K562 (cell line): ENCODE results near the gene PUSL1. TPM values are rescaled to one million over a fixed set of nuclear protein-coding genes. Genes with fewer than 3 reads are reported as not detected.

Source experiments
- CC2D1A ChIP-seq: fragments of 450-650 bp; IDR thresholded peaks from 2 replicates; pipeline ENCODE4 v1.6.1; 2017; ENCODE audit warnings: mild to moderate bottlenecking
- E2F3 ChIP-seq: fragments of 250-450 bp; sonication (Bioruptor Pico); IDR thresholded peaks from 2 replicates; pipeline ENCODE4 v1.4.0; 2020; ENCODE audit warnings: mild to moderate bottlenecking
- FUS ChIP-seq: fragments of 200-400 bp; formaldehyde crosslinking; optimal IDR thresholded peaks from 2 replicates; pipeline ENCODE3; 2017; ENCODE audit warnings: low read depth, low read length
- GTF2A2 ChIP-seq: IDR thresholded peaks from 2 replicates; pipeline ENCODE4 v1.6.1; 2016; ENCODE audit warnings: mild to moderate bottlenecking, missing genetic modification characterization, missing compliant biosample characterization
- ILK ChIP-seq: fragments of 450-650 bp; IDR thresholded peaks from 2 replicates; pipeline ENCODE4 v1.6.1; 2016; ENCODE audit warnings: missing genetic modification characterization, low read depth, mild to moderate bottlenecking, missing compliant biosample characterization, moderate library complexity, borderline replicate concordance
- JUND ChIP-seq, 2 experiments: IDR thresholded peaks; 2 replicates in 1 of 2; 3 replicates in 1 of 2; pipeline ENCODE4 v1.6.1; 2011; ENCODE audit warnings: borderline replicate concordance in 2 of 2, low read depth in 2 of 2, low read length in 2 of 2, improper control_type of control experiment in 1 of 2, missing biosample characterization in 1 of 2, missing genetic modification characterization in 1 of 2, missing genetic modification reagents in 1 of 2
- KDM4B ChIP-seq, 2 experiments: fragments of 450-650 bp in 1 of 2; sonication (generic) in 1 of 2; IDR thresholded peaks; 2 replicates each; pipeline ENCODE4 v1.6.1; 2016 to 2017; ENCODE audit warnings: borderline replicate concordance in 2 of 2, antibody characterized with exemption in 1 of 2, low read depth in 1 of 2, mild to moderate bottlenecking in 1 of 2
- NCOR1 ChIP-seq: fragments of 450-650 bp; IDR thresholded peaks from 2 replicates; pipeline ENCODE4 v1.6.1; 2016; ENCODE audit warnings: mild to moderate bottlenecking, moderate library complexity
- PHF20 ChIP-seq: fragments of 450-650 bp; IDR thresholded peaks from 2 replicates; pipeline ENCODE4 v1.6.1; 2018; ENCODE audit not compliant: partially characterized antibody
- RBM15 ChIP-seq: fragments of 200-400 bp; formaldehyde crosslinking; IDR thresholded peaks from 2 replicates; pipeline ENCODE4 v1.6.1; 2018; ENCODE audit warnings: mild to moderate bottlenecking, low read length, moderate library complexity; ENCODE audit not compliant: insufficient read depth
- RBM17 ChIP-seq: fragments of 200-400 bp; formaldehyde crosslinking; IDR thresholded peaks from 2 replicates; pipeline ENCODE4 v1.6.1; 2017; ENCODE audit warnings: low read depth, mild to moderate bottlenecking, low read length, borderline replicate concordance
- SETDB1 ChIP-seq: IDR thresholded peaks from one replicate; pipeline ENCODE4 v1.6.1; 2012; ENCODE audit warnings: low read length, control low read depth, inconsistent platforms
- SMARCA5 ChIP-seq: fragments of 450-650 bp; IDR thresholded peaks from 2 replicates; pipeline ENCODE4 v1.6.1; 2016
- SRSF3 ChIP-seq: fragments of 200-400 bp; formaldehyde crosslinking; IDR thresholded peaks from 2 replicates; pipeline ENCODE4 v1.6.1; 2016; ENCODE audit warnings: mild to moderate bottlenecking, low read length, moderate library complexity; ENCODE audit not compliant: insufficient read depth
- TCFL5 ChIP-seq: fragments of 250-450 bp; sonication (Bioruptor Pico); conservative IDR thresholded peaks from 2 replicates; pipeline ENCODE4 v1.6.1; 2021; ENCODE audit warnings: mild to moderate bottlenecking, moderate library complexity, matching md5 sums
- ZBED1 ChIP-seq: IDR thresholded peaks from 2 replicates; pipeline ENCODE4 v1.6.1; 2014
- ZFP1 ChIP-seq: fragments of 450-650 bp; formaldehyde crosslinking; IDR thresholded peaks from 2 replicates; pipeline ENCODE4 v1.4.0; 2020; ENCODE audit warnings: mild to moderate bottlenecking, mixed read lengths
- ZNF253 ChIP-seq: fragments of 250-450 bp; sonication (Bioruptor Pico); conservative IDR thresholded peaks from 2 replicates; pipeline ENCODE4 v1.6.1; 2021; ENCODE audit warnings: mild to moderate bottlenecking
- ZNF766 ChIP-seq: fragments of 200-800 bp; sonication (Bioruptor generic); conservative IDR thresholded peaks from 2 replicates; pipeline ENCODE4 v1.6.1; 2016; ENCODE audit warnings: missing genetic modification characterization, missing compliant biosample characterization
- ZNF780A ChIP-seq: fragments of 250-450 bp; sonication (Bioruptor Pico); IDR thresholded peaks from 2 replicates; pipeline ENCODE4 v1.5.0; 2021; ENCODE audit warnings: mild to moderate bottlenecking
- polyA plus RNA-seq, 8 experiments: library from polyadenylated mRNA; depleted of rRNA in 4 of 8; stranded (reverse) in 5 of 8; unstranded in 3 of 8; fragments of >200 nt; fragmentation: Nextera tagmentation in 2 of 8; fragmentation: Illumina TruSeq in 1 of 8; extraction: Ambion mirVana in 2 of 8; extraction: Trizol in 1 of 8; gene quantifications; 2 replicates each; pipeline versions ENCODE4 v1.2.1 to v1.2.3, GENCODE V29; 2011 to 2014; ENCODE audit warnings: inconsistent platforms in 1 of 8, missing spikeins in 1 of 8
- total RNA-seq, 7 experiments: library from RNA; depleted of rRNA in 6 of 7; stranded (reverse); fragments of >200 nt in 6 of 7; fragmentation: Illumina TruSeq in 2 of 7; extraction: Trizol in 2 of 7; gene quantifications; 2 replicates each; pipeline versions ENCODE4 v1.2.1 to v1.2.3, GENCODE V29; 2011 to 2021; ENCODE audit warnings: low replicate concordance in 1 of 7
- TF ChIP-seq, protein P1 (sequence below): fragments of 450-650 bp; conservative IDR thresholded peaks from 2 replicates; pipeline ENCODE4 v1.6.1; 2016; ENCODE audit warnings: missing genetic modification characterization, low read depth, mild to moderate bottlenecking, control low read depth, missing compliant biosample characterization
- TF ChIP-seq, protein P2 (sequence below), 2 experiments: fragments of 450-650 bp in 1 of 2; sonication (generic) in 1 of 2; formaldehyde crosslinking; conservative IDR thresholded peaks; 2 replicates each; pipeline versions ENCODE4 v1.4.0 to v1.8.1; 2020 to 2022; ENCODE audit warnings: mild to moderate bottlenecking in 1 of 2, missing genetic modification reagents in 1 of 2
- TF ChIP-seq, protein P3 (sequence below), 2 experiments: fragments of 450-650 bp in 1 of 2; IDR thresholded peaks; 2 replicates each; pipeline ENCODE4 v1.6.1; 2011 to 2017; ENCODE audit warnings: low read depth in 2 of 2, antibody characterized with exemption in 1 of 2, borderline replicate concordance in 1 of 2, low read length in 1 of 2, mild to moderate bottlenecking in 1 of 2, mixed read lengths in 1 of 2; ENCODE audit not compliant: control insufficient read depth in 1 of 2

The PUSL1 gene
- total and polyA plus RNA-seq, 9 of the 15 experiments (the other 6 are each of a cell fraction or from before 2014, with no cell fraction given): 0.62 to 86.9 (median 13.6) TPM

DNA sequence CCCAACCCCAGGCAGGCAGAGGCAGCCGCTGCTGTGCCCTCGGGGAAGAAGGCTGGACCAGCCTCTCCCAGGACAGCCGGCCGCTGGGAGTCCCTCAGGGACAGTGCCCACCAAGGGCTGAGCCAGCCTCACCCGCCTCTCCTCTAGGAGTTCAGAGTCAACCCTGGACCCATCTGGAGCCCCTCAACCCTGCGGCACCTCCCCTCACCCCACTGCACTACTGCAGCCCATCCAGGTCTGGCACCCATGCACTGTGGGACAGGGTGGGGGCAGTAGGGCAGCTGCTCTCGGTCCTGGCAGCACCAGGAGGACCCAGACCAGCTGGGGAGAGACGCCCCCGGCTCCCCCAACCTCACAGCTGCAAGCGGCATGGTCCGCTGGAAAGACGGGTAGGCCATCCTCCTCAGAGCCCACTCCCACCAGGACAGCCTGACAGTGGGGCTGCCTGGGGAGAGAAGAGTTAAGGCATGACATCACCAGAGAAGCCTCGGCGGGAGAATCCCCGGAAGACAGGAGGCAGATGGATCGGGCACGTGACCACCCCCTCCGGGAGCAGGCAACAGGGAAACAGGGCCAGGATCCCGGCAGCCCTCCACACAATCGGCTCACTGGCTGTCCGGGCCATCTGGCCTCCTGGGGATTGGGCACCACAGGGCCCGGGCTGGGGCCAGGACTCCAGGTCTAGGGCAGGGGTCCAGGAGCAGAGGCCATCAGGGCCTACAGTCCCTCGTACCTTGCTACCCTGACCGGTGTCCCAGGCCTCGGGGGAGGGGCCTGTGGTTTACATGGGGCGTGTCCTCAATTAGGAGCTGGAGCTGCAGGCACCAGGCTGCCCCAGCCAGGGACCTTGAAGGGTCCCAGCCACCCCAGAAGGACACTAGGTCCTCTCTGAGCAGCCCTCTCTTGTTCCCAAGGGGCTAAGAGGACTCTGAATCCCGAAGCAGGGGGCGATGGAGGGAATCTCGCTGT, 3.8 kb upstream of the PUSL1 start (continued):
- TF ChIP-seq SETDB1 (no peak), ILK (tag) (no peak), CC2D1A (no peak), JUND (IDR thresholded peaks at IDR 0.05; ENCODE audit: borderline replicate concordance, low read depth, low read length) (peak; percentile 81), JUND (tag; IDR thresholded peaks at IDR 0.05; ENCODE audit: borderline replicate concordance, low read depth, low read length) (peak; percentile 62; the same call in 1 of the 3 replicates), ZNF766 (CRISPR knock-in tag) (no peak), SRSF3 (no peak), FUS (no peak), ZNF780A (CRISPR knock-in tag) (no peak), GTF2A2 (tag) (no peak), SMARCA5 (no peak), KDM4B (IDR thresholded peaks at IDR 0.05; ENCODE audit: borderline replicate concordance in 2 of 2, low read depth in 1 of 2) (no peak), NCOR1 (no peak), PHF20 (no peak), E2F3 (no peak), TCFL5 (CRISPR knock-in tag) (no peak), ZBED1 (no peak), ZFP1 (CRISPR knock-in tag) (no peak), ZNF253 (no peak), RBM17 (no peak), RBM15 (no peak)
- TF ChIP-seq, protein P1, sequence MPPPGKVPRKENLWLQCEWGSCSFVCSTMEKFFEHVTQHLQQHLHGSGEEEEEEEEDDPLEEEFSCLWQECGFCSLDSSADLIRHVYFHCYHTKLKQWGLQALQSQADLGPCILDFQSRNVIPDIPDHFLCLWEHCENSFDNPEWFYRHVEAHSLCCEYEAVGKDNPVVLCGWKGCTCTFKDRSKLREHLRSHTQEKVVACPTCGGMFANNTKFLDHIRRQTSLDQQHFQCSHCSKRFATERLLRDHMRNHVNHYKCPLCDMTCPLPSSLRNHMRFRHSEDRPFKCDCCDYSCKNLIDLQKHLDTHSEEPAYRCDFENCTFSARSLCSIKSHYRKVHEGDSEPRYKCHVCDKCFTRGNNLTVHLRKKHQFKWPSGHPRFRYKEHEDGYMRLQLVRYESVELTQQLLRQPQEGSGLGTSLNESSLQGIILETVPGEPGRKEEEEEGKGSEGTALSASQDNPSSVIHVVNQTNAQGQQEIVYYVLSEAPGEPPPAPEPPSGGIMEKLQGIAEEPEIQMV (tag): no peak
- TF ChIP-seq, protein P2, sequence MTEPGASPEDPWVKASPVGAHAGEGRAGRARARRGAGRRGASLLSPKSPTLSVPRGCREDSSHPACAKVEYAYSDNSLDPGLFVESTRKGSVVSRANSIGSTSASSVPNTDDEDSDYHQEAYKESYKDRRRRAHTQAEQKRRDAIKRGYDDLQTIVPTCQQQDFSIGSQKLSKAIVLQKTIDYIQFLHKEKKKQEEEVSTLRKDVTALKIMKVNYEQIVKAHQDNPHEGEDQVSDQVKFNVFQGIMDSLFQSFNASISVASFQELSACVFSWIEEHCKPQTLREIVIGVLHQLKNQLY (CRISPR knock-in tag; conservative IDR thresholded peaks at IDR 0.05): no peak
- TF ChIP-seq, protein P3, sequence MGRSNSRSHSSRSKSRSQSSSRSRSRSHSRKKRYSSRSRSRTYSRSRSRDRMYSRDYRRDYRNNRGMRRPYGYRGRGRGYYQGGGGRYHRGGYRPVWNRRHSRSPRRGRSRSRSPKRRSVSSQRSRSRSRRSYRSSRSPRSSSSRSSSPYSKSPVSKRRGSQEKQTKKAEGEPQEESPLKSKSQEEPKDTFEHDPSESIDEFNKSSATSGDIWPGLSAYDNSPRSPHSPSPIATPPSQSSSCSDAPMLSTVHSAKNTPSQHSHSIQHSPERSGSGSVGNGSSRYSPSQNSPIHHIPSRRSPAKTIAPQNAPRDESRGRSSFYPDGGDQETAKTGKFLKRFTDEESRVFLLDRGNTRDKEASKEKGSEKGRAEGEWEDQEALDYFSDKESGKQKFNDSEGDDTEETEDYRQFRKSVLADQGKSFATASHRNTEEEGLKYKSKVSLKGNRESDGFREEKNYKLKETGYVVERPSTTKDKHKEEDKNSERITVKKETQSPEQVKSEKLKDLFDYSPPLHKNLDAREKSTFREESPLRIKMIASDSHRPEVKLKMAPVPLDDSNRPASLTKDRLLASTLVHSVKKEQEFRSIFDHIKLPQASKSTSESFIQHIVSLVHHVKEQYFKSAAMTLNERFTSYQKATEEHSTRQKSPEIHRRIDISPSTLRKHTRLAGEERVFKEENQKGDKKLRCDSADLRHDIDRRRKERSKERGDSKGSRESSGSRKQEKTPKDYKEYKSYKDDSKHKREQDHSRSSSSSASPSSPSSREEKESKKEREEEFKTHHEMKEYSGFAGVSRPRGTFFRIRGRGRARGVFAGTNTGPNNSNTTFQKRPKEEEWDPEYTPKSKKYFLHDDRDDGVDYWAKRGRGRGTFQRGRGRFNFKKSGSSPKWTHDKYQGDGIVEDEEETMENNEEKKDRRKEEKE (IDR thresholded peaks at IDR 0.05; ENCODE audit: borderline replicate concordance in 1 of 2, control insufficient read depth in 1 of 2, low read depth in 2 of 2, low read length in 1 of 2): no peak
